ENCODE results near the gene SUPV3L1.

Gene SUPV3L1

GRCh38 chr10:69229616-69229916 is 49.5 kb downstream of the SUPV3L1 start:
- no peaks in the 10 kb centered on the region for H3K36me3 Mint-ChIP-seq
- no peaks in the 10 kb centered on the region for H3K9me3 Mint-ChIP-seq
- no peak for DNase-seq (ENCODE audit: low spot score in 2 of 2)
- no peaks in the 10 kb centered on the region for H3K27me3 Mint-ChIP-seq
- H3K27ac Mint-ChIP-seq: peak overlapping the region; percentile 84
- H3K4me3 Mint-ChIP-seq: peak overlapping the region; percentile 89
- ATAC-seq (ENCODE audit: low read depth): no peak
- H3K4me1 Mint-ChIP-seq: peaks cover 34% of the 10 kb centered on the region

GRCh38 chr10:69230128-69230527 is 50.1 kb downstream of the SUPV3L1 start:
- peaks cover 30% of the 10 kb centered on the region for H3K4me1 Mint-ChIP-seq
- H3K36me3 Mint-ChIP-seq: no peaks in the 10 kb centered on the region
- no peak overlapping the region for H3K4me3 Mint-ChIP-seq
- no peak for DNase-seq (ENCODE audit: low spot score in 2 of 2)
- no peak for ATAC-seq (ENCODE audit: low read depth)
- no peaks in the 10 kb centered on the region for H3K9me3 Mint-ChIP-seq
- peak overlapping the region; percentile 84 for H3K27ac Mint-ChIP-seq
- H3K27me3 Mint-ChIP-seq: no peaks in the 10 kb centered on the region

- Mint-ChIP-seq H3K27ac (no peak overlapping the region), H3K4me1 (peaks cover 24% of the 10 kb centered on the region), H3K4me3 (no peak overlapping the region), H3K27me3 (no peaks in the 10 kb centered on the region), H3K9me3 (no peaks in the 10 kb centered on the region), H3K36me3 (no peaks in the 10 kb centered on the region)
- DNase-seq (ENCODE audit: low spot score in 2 of 2) (no peak), ATAC-seq (ENCODE audit: low read depth) (no peak)
Observed at GRCh38 chr10:69232252-69232651, 52.2 kb downstream of the SUPV3L1 start.

GRCh38 chr10:69232736-69233480 is 52.9 kb downstream of the SUPV3L1 start:
- no peaks in the 10 kb centered on the region for H3K9me3 Mint-ChIP-seq
- no peak overlapping the region for H3K4me3 Mint-ChIP-seq
- peaks cover 22% of the 10 kb centered on the region for H3K4me1 Mint-ChIP-seq
- H3K27ac Mint-ChIP-seq: peak overlapping the region; percentile 76
- ATAC-seq (ENCODE audit: low read depth): no peak
- H3K36me3 Mint-ChIP-seq: no peaks in the 10 kb centered on the region
- no peak for DNase-seq (ENCODE audit: low spot score in 2 of 2)
- no peaks in the 10 kb centered on the region for H3K27me3 Mint-ChIP-seq

GRCh38 chr10:69234447-69234846 is 54.4 kb downstream of the SUPV3L1 start:
- no peak for DNase-seq (ENCODE audit: low spot score in 2 of 2)
- no peaks in the 10 kb centered on the region for H3K9me3 Mint-ChIP-seq
- H3K4me1 Mint-ChIP-seq: peaks cover 12% of the 10 kb centered on the region
- no peak overlapping the region for H3K4me3 Mint-ChIP-seq
- ATAC-seq (ENCODE audit: low read depth): no peak
- no peak overlapping the region for H3K27ac Mint-ChIP-seq
- H3K36me3 Mint-ChIP-seq: no peaks in the 10 kb centered on the region
- no peaks in the 10 kb centered on the region for H3K27me3 Mint-ChIP-seq

GRCh38 chr10:69237528-69238159 is 57.6 kb downstream of the SUPV3L1 start:
- Mint-ChIP-seq H3K27ac (no peak overlapping the region), H3K27me3 (no peaks in the 10 kb centered on the region), H3K4me3 (no peak overlapping the region), H3K36me3 (no peaks in the 10 kb centered on the region), H3K4me1 (peaks cover 3% of the 10 kb centered on the region), H3K9me3 (no peaks in the 10 kb centered on the region)
- DNase-seq (ENCODE audit: low spot score in 2 of 2): peak; percentile 86 to 87
- ATAC-seq (ENCODE audit: low read depth): peak; percentile 100

- peaks cover 3% of the 10 kb centered on the region for H3K4me1 Mint-ChIP-seq
- H3K27me3 Mint-ChIP-seq: no peaks in the 10 kb centered on the region
- H3K4me3 Mint-ChIP-seq: no peak overlapping the region
- H3K9me3 Mint-ChIP-seq: no peaks in the 10 kb centered on the region
- ATAC-seq (ENCODE audit: low read depth): no peak
- H3K36me3 Mint-ChIP-seq: no peaks in the 10 kb centered on the region
- H3K27ac Mint-ChIP-seq: no peak overlapping the region
- DNase-seq (ENCODE audit: low spot score in 2 of 2): no peak
Observed at GRCh38 chr10:69239136-69239535, 59.1 kb downstream of the SUPV3L1 start.

- H3K4me1 Mint-ChIP-seq: peaks cover 3% of the 10 kb centered on the region
- H3K4me3 Mint-ChIP-seq: no peak overlapping the region
- DNase-seq (ENCODE audit: low spot score in 2 of 2) (no peak), ATAC-seq (ENCODE audit: low read depth) (no peak)
- no peaks in the 10 kb centered on the region for H3K9me3 Mint-ChIP-seq
- H3K27me3 Mint-ChIP-seq: no peaks in the 10 kb centered on the region
- no peaks in the 10 kb centered on the region for H3K36me3 Mint-ChIP-seq
- no peak overlapping the region for H3K27ac Mint-ChIP-seq
Observed at GRCh38 chr10:69239816-69240434, 59.9 kb downstream of the SUPV3L1 start.

- no peaks in the 10 kb centered on the region for H3K9me3 Mint-ChIP-seq
- no peaks in the 10 kb centered on the region for H3K36me3 Mint-ChIP-seq
- DNase-seq (ENCODE audit: low spot score in 2 of 2) (no peak), ATAC-seq (ENCODE audit: low read depth) (no peak)
- no peak overlapping the region for H3K27ac Mint-ChIP-seq
- no peaks in the 10 kb centered on the region for H3K27me3 Mint-ChIP-seq
- no peak overlapping the region for H3K4me3 Mint-ChIP-seq
- H3K4me1 Mint-ChIP-seq: peaks cover 3% of the 10 kb centered on the region
Observed at GRCh38 chr10:69240455-69240854, 60.4 kb downstream of the SUPV3L1 start.

GRCh38 chr10:69241575-69241974 is 61.5 kb downstream of the SUPV3L1 start:
- Mint-ChIP-seq H3K36me3 (no peaks in the 10 kb centered on the region), H3K4me1 (peaks cover 3% of the 10 kb centered on the region), H3K27me3 (no peaks in the 10 kb centered on the region), H3K9me3 (no peaks in the 10 kb centered on the region), H3K4me3 (no peak overlapping the region), H3K27ac (no peak overlapping the region)
- ATAC-seq (ENCODE audit: low read depth) (no peak), DNase-seq (ENCODE audit: low spot score in 2 of 2) (no peak)

- no peak for DNase-seq (ENCODE audit: low spot score in 2 of 2)
- no peaks in the 10 kb centered on the region for H3K27me3 Mint-ChIP-seq
- peaks cover 3% of the 10 kb centered on the region for H3K4me1 Mint-ChIP-seq
- H3K4me3 Mint-ChIP-seq: no peak overlapping the region
- ATAC-seq (ENCODE audit: low read depth): no peak
- H3K9me3 Mint-ChIP-seq: no peaks in the 10 kb centered on the region
- no peak overlapping the region for H3K27ac Mint-ChIP-seq
- no peaks in the 10 kb centered on the region for H3K36me3 Mint-ChIP-seq
Observed at GRCh38 chr10:69242040-69242851, 62.2 kb downstream of the SUPV3L1 start.

GRCh38 chr10:69242852-69243212 is 62.8 kb downstream of the SUPV3L1 start:
- DNase-seq (ENCODE audit: low spot score in 2 of 2) (no peak), ATAC-seq (ENCODE audit: low read depth) (no peak)
- H3K9me3 Mint-ChIP-seq: no peaks in the 10 kb centered on the region
- no peaks in the 10 kb centered on the region for H3K36me3 Mint-ChIP-seq
- H3K27me3 Mint-ChIP-seq: no peaks in the 10 kb centered on the region
- no peak overlapping the region for H3K4me3 Mint-ChIP-seq
- H3K27ac Mint-ChIP-seq: no peak overlapping the region
- no peaks in the 10 kb centered on the region for H3K4me1 Mint-ChIP-seq

- Mint-ChIP-seq H3K4me1 (no peaks in the 10 kb centered on the region), H3K9me3 (no peaks in the 10 kb centered on the region), H3K4me3 (no peak overlapping the region), H3K27ac (no peak overlapping the region), H3K27me3 (no peaks in the 10 kb centered on the region), H3K36me3 (no peaks in the 10 kb centered on the region)
- no peak for DNase-seq (ENCODE audit: low spot score in 2 of 2)
- ATAC-seq (ENCODE audit: low read depth): no peak
Observed at GRCh38 chr10:69243817-69244216, 63.8 kb downstream of the SUPV3L1 start.

GRCh38 chr10:69246036-69246435 is 66.0 kb downstream of the SUPV3L1 start:
- Mint-ChIP-seq H3K9me3 (no peaks in the 10 kb centered on the region), H3K4me3 (no peak overlapping the region), H3K4me1 (no peaks in the 10 kb centered on the region), H3K36me3 (peaks cover 2% of the 10 kb centered on the region), H3K27me3 (no peaks in the 10 kb centered on the region), H3K27ac (no peak overlapping the region)
- no peak for ATAC-seq (ENCODE audit: low read depth)
- DNase-seq (ENCODE audit: low spot score in 2 of 2): no peak

Measured in memory B cell (primary cell).